Muscle of leg (tissue), 11 donors: ENCODE results near the gene DMP1. TPM values are rescaled to one million over a fixed set of nuclear protein-coding genes. Genes with fewer than 3 reads are reported as not detected.
"Not testable (repeated sequence)": the region's sequence is repeated elsewhere in the genome, so short reads cannot be mapped to it uniquely, and the experiment has no call there.

ENCODE experiments used
- DNase-seq: peaks from one replicate; pipeline ENCODE4 v3.0.0; 2013
- H3K27ac ChIP-seq: one replicate; pipeline ENCODE4 v1.5.1; 2013; ENCODE audit warnings: mild to moderate bottlenecking, low read length, control low read depth
- H3K27me3 ChIP-seq: one replicate; pipeline ENCODE4 v1.6.1; 2013; ENCODE audit warnings: low read length; ENCODE audit not compliant: control insufficient read depth, insufficient read depth
- H3K36me3 ChIP-seq: one replicate; pipeline ENCODE4 v1.6.1; 2013; ENCODE audit warnings: low read length; ENCODE audit not compliant: control insufficient read depth, insufficient read depth
- H3K4me1 ChIP-seq: one replicate; pipeline ENCODE4 v1.6.1; 2013; ENCODE audit warnings: low read length; ENCODE audit not compliant: control insufficient read depth, insufficient read depth
- H3K4me3 ChIP-seq: one replicate; pipeline ENCODE4 v1.5.1; 2013; ENCODE audit warnings: low read length, control low read depth
- H3K9me3 ChIP-seq: replicated peaks from 2 replicates; pipeline ENCODE4 v1.6.1; 2013; ENCODE audit warnings: low read depth, low read length; ENCODE audit not compliant: control insufficient read depth
- WGBS: methylation state at CpG from one replicate; pipeline ENCODE4 v1.1.5; 2013; ENCODE audit warnings: missing lambda C conversion rate; ENCODE audit not compliant: insufficient coverage; 5-methylcytosine and 5-hydroxymethylcytosine counted together
- polyA plus RNA-seq, 8 donors: library from polyadenylated mRNA; unstranded; fragments of 120-200 nt; gene quantifications; one replicate each; pipeline versions ENCODE4 v1.2.1 to v1.2.3, GENCODE V29; 2013; ENCODE audit warnings: inconsistent platforms in 1 of 8, low replicate concordance in 1 of 8; ENCODE audit not compliant: insufficient read length in 8 of 8, insufficient read depth in 1 of 8
- total RNA-seq: library from RNA; stranded (reverse); fragments of 120-200 nt; gene quantifications from one replicate; pipeline ENCODE4 v1.2.4, GENCODE V29; 2013

DMP1 gene
- total and polyA plus RNA-seq, 9 donors: 0.04 to 0.07 (median 0.06) TPM; not detected in 5

DNA sequence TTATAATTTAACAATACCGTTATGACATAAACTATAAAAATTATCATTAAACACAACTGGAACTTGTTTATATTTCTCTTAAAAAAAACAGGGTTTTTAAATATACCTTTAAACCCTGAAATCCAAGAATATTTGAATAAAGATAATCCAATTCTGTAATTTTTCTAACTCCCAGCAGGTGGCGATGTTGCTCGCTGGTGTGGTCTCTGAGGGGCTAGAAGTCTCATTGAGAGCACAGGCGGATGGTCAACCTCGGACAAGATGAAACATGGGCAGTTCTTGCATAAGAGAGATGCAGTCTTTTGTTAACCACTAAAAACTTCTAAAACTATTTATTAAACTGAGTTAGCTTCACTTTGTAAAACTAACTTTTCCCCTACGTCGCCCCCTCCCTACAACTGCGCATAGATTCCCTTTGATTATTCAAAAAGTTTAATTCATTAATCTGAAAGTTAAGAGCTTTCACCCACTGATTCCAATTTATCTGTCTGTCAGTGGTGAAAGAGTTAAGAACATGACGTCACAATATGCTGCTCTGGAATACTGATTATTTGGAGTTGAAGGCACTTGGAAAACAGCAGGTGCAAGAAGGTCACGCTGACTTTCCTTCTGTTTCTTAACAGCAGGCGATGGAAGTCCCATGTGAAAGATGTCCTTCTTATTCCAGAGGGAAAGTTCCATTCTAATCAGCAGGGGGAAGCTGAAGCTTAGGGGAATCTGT, 29.5 kb downstream of the DMP1 start:
- DNase-seq: peak; percentile 76
- no peaks in the 10 kb centered on the region for H3K36me3 ChIP-seq
- H3K4me1 ChIP-seq: peaks cover 6% of the 10 kb centered on the region
- no peak overlapping the region for H3K4me3 ChIP-seq
- WGBS: 37% methylated on average over 3 of the region's 11 CpGs
- H3K9me3 ChIP-seq: no peaks in the 10 kb centered on the region
- no peaks in the 10 kb centered on the region for H3K27me3 ChIP-seq
- no peak overlapping the region for H3K27ac ChIP-seq

GRCh38 chr4:87680271-87680670, 30.2 kb downstream of the DMP1 start:
- H3K4me1 ChIP-seq: peaks cover 6% of the 10 kb centered on the region
- no peak overlapping the region for H3K27ac ChIP-seq
- no peak for DNase-seq
- no peaks in the 10 kb centered on the region for H3K36me3 ChIP-seq
- WGBS: no CpG with 5 or more reads among the region's 5 CpGs
- H3K27me3 ChIP-seq: no peaks in the 10 kb centered on the region
- no peaks in the 10 kb centered on the region for H3K9me3 ChIP-seq
- H3K4me3 ChIP-seq: no peak overlapping the region

DNA sequence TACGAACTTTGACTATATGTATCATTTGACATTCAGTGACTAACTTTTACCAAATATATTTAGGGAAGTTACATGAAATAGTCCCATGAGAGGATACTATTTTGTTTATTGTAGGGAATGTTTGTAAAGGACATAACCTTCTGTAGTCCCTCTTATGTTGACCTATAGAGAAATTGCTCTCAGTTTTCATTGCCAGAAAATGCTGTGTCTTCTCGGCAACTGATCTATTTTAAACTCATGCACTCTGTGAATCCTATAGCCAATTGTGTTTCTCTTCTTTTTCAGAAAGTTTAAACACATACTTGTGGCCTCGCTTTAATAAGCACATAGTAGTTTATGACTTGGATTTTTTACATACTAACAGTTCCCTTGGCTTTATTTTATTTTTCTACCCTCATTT, 38.2 kb downstream of the DMP1 start:
- WGBS: no CpG with 5 or more reads among the region's 3 CpGs
- H3K27ac ChIP-seq: peak overlapping the region; percentile 42
- H3K9me3 ChIP-seq: peaks cover 10% of the 10 kb centered on the region
- H3K4me3 ChIP-seq: no peak overlapping the region
- H3K27me3 ChIP-seq: no peaks in the 10 kb centered on the region
- peak; percentile 63 for DNase-seq
- no peaks in the 10 kb centered on the region for H3K4me1 ChIP-seq
- H3K36me3 ChIP-seq: no peaks in the 10 kb centered on the region

DNA sequence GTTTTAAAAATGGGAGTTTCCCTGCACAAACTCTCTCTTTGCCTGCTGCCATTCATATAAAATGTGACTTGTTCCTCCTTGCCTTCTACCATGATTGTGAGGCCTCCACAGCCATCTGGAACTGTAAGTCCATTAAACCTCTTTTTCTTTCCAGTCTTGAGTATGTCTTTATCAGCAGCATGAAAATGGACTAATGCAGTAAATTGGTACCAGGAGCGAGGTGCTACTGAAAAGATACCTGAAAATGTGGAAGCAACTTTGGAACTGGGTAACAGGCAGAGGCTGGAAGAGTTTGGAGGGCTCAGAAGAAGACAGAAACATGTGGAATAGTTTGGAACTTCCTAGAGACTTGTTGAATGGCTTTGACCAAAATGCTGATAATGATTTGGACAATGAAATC, 40.9 kb downstream of the DMP1 start:
- 82% methylated on average over 1 of the region's 1 CpG for WGBS
- not testable (repeated sequence) for H3K36me3 ChIP-seq, H3K27ac ChIP-seq, H3K4me3 ChIP-seq, H3K27me3 ChIP-seq, DNase-seq, H3K4me1 ChIP-seq
- peaks cover 12% of the 10 kb centered on the region for H3K9me3 ChIP-seq

DNA sequence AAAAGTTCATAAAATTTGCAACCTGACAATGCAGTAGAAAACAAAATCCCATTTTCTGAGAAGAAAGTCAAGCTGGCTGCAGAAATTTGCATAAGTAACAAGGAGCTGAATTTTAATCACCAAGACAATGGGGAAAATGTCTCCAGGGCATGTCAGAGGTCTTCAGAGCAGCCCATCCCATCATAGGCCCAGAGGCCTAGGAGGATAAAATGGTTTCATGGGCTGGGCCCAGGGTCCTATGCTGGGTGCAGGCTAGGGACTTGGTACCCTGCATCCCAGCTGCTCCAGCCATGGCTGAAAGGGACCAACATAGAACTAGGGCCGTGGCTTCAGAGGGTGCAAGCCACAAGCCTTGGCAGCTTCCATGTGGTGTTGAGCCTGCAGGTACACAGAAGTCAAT, 42.0 kb downstream of the DMP1 start:
- WGBS: 20% methylated on average over 1 of the region's 1 CpG
- not testable (repeated sequence) for H3K36me3 ChIP-seq, H3K27me3 ChIP-seq, H3K4me3 ChIP-seq, H3K4me1 ChIP-seq, H3K27ac ChIP-seq, DNase-seq
- peaks cover 12% of the 10 kb centered on the region for H3K9me3 ChIP-seq

DNA sequence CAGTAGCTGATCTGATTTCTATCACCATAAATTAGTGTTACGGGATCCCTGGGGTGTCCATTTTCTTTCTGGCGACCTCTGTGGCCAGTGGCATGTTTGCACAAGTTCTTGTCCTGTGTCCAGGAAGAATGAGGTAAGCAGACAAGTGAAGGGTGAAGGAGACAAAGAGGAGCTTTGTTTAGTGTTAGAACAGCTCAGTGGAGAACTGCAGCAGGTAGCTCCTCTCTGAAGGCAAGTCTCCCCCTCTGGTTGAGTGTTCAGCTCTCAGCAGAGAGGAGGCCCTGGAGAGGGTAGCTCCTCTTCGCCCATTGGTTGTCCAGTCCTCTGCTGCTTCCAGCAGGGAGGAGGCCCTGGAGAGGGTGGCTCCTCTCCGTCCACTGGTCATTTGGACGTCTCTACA, 47.2 kb downstream of the DMP1 start:
- 74% methylated on average over 3 of the region's 5 CpGs for WGBS
- H3K27ac ChIP-seq: no peak overlapping the region
- H3K9me3 ChIP-seq: peaks cover 18% of the 10 kb centered on the region
- no peak for DNase-seq
- H3K36me3 ChIP-seq: no peaks in the 10 kb centered on the region
- no peaks in the 10 kb centered on the region for H3K27me3 ChIP-seq
- H3K4me1 ChIP-seq: no peaks in the 10 kb centered on the region
- no peak overlapping the region for H3K4me3 ChIP-seq

DNA sequence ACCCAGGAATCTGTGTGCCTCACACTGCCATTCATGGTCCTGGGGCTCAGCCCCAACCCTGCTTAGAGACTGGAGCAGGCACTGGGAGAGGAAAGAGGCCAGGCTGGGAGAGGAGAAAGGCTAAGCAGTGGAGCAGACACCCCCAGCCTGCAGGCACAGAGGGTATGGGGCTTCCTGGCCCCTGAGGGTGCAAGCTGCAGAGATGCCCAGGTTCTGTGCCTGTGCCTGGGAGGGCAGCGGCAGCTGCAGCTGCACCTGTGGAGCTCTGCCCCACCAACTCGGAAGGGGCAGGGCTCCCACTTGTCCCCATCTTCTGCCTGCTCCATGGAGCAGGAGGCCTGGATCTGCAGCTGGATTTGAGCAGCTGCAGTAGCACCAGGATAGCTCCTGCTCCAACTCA, 47.9 kb downstream of the DMP1 start:
- Histone ChIP-seq H3K27ac (no peak overlapping the region), H3K9me3 (peaks cover 13% of the 10 kb centered on the region), H3K27me3 (no peaks in the 10 kb centered on the region), H3K36me3 (no peaks in the 10 kb centered on the region), H3K4me3 (no peak overlapping the region), H3K4me1 (no peaks in the 10 kb centered on the region)
- DNase-seq: no peak
- WGBS: 92% methylated on average over 2 of the region's 2 CpGs

GRCh38 chr4:87698394-87698793, 48.3 kb downstream of the DMP1 start:
- DNase-seq: no peak
- no peaks in the 10 kb centered on the region for H3K27me3 ChIP-seq
- WGBS: no CpG with 5 or more reads among the region's 2 CpGs
- H3K36me3 ChIP-seq: no peaks in the 10 kb centered on the region
- peaks cover 11% of the 10 kb centered on the region for H3K9me3 ChIP-seq
- no peak overlapping the region for H3K27ac ChIP-seq
- no peak overlapping the region for H3K4me3 ChIP-seq
- H3K4me1 ChIP-seq: no peaks in the 10 kb centered on the region

DNA sequence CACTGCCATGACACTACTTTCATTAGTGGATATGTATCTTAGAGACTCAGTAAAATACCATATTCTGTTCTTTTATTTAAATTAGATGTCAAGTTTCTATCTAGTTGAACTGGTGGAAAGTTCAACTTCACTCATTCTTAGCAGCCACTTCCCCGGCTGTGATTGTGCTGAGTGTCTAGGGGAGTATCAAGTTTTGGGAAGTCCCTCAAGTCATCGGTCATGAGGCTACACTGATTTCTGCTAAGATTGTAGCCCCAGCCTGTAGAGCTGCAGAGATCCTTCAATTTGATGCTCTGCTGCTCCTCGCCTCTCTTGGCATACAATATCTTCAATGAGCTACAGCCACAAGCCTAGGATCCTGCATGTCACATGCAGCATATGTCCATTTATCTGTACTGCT, 53.9 kb downstream of the DMP1 start:
- no peaks in the 10 kb centered on the region for H3K27me3 ChIP-seq
- H3K36me3 ChIP-seq: no peaks in the 10 kb centered on the region
- H3K27ac ChIP-seq: no peak overlapping the region
- no peaks in the 10 kb centered on the region for H3K9me3 ChIP-seq
- DNase-seq: no peak
- no peak overlapping the region for H3K4me3 ChIP-seq
- WGBS: 100% methylated on average over 2 of the region's 3 CpGs
- H3K4me1 ChIP-seq: no peaks in the 10 kb centered on the region

GRCh38 chr4:87707279-87707918, 57.3 kb downstream of the DMP1 start:
- H3K4me3 ChIP-seq: no peak overlapping the region
- 88% methylated on average over 3 of the region's 4 CpGs for WGBS
- H3K27me3 ChIP-seq: no peaks in the 10 kb centered on the region
- DNase-seq: no peak
- H3K27ac ChIP-seq: no peak overlapping the region
- no peaks in the 10 kb centered on the region for H3K36me3 ChIP-seq
- no peaks in the 10 kb centered on the region for H3K4me1 ChIP-seq
- H3K9me3 ChIP-seq: no peaks in the 10 kb centered on the region
